Mesendoderm (in vitro differentiated cells): ENCODE results near the gene IZUMO1.

ENCODE experiments used
- DNase-seq: peaks from one replicate; pipeline ENCODE4 v3.0.0; 2013
- H2AK5ac ChIP-seq: 2 replicates; pipeline ENCODE4 v1.6.1; 2013; ENCODE audit warnings: low read length, inconsistent platforms
- H2BK120ac ChIP-seq: 2 replicates; pipeline ENCODE4 v1.6.1; 2013; ENCODE audit warnings: low read depth, mild to moderate bottlenecking, low read length, moderate library complexity, mixed read lengths
- H2BK15ac ChIP-seq: replicated peaks from 2 replicates; pipeline ENCODE4 v1.6.1; 2013; ENCODE audit warnings: low read depth, mild to moderate bottlenecking, moderate library complexity
- H2BK5ac ChIP-seq: 2 replicates; pipeline ENCODE4 v1.6.1; 2013; ENCODE audit warnings: low read length, inconsistent platforms
- H3K18ac ChIP-seq: 2 replicates; pipeline ENCODE4 v1.6.1; 2013; ENCODE audit warnings: mild to moderate bottlenecking, low read length, mixed read lengths
- H3K23ac ChIP-seq: one replicate; pipeline ENCODE4 v1.6.1; 2013; ENCODE audit warnings: low read length
- H3K27ac ChIP-seq: 2 replicates; pipeline ENCODE4 v1.5.1; 2013; ENCODE audit warnings: low read depth, mild to moderate bottlenecking, inconsistent platforms, low read length, moderate library complexity
- H3K27me3 ChIP-seq: 2 replicates; pipeline ENCODE4 v1.6.1; 2013; ENCODE audit warnings: low read length, control low read depth, mild to moderate bottlenecking, inconsistent platforms; ENCODE audit not compliant: insufficient read depth, poor library complexity
- H3K36me3 ChIP-seq: 2 replicates; pipeline ENCODE4 v1.6.1; 2013; ENCODE audit warnings: low read length, inconsistent platforms; ENCODE audit not compliant: control insufficient read depth, insufficient read depth
- H3K4ac ChIP-seq: one replicate; pipeline ENCODE4 v1.6.1; 2013; ENCODE audit warnings: low read depth, mild to moderate bottlenecking, low read length, moderate library complexity
- H3K4me1 ChIP-seq: 2 replicates; pipeline ENCODE4 v1.6.1; 2013; ENCODE audit warnings: low read depth, low read length, inconsistent platforms; ENCODE audit not compliant: control insufficient read depth
- H3K4me2 ChIP-seq: 2 replicates; pipeline ENCODE4 v1.6.1; 2013; ENCODE audit warnings: low read length
- H3K4me3 ChIP-seq: 2 replicates; pipeline ENCODE4 v1.5.1; 2013; ENCODE audit warnings: mild to moderate bottlenecking, low read length
- H3K56ac ChIP-seq: one replicate; pipeline ENCODE4 v1.6.1; 2013; ENCODE audit warnings: low read length
- H3K79me1 ChIP-seq: 2 replicates; pipeline ENCODE4 v1.6.1; 2013; ENCODE audit warnings: low read length, inconsistent platforms
- H3K79me2 ChIP-seq: 2 replicates; pipeline ENCODE4 v1.6.1; 2013; ENCODE audit warnings: mild to moderate bottlenecking, low read length; ENCODE audit not compliant: control insufficient read depth, insufficient read depth
- H3K9ac ChIP-seq: 2 replicates; pipeline ENCODE4 v1.6.1; 2013; ENCODE audit warnings: low read length, inconsistent platforms
- H4K5ac ChIP-seq: one replicate; pipeline ENCODE4 v1.6.1; 2013; ENCODE audit warnings: low read length
- H4K8ac ChIP-seq: one replicate; pipeline ENCODE4 v1.6.1; 2013; ENCODE audit warnings: low read depth, mild to moderate bottlenecking, control low read depth, low read length, moderate library complexity
- WGBS: extraction: QIAGEN DNeasy Blood & Tissue Kit; methylation state at CpG from one replicate; pipeline ENCODE4 v1.1.7; 2013; ENCODE audit warnings: low lambda C conversion rate, missing lambda C conversion rate; ENCODE audit not compliant: insufficient coverage; ENCODE audit errors: extremely low coverage; 5-methylcytosine and 5-hydroxymethylcytosine counted together

Gene IZUMO1

GRCh38 chr19:48715681-48716171 lies 31.0 kb downstream of the IZUMO1 start:
- Histone ChIP-seq H4K8ac (no peak overlapping the region), H3K56ac (peak overlapping the region; percentile 37), H2BK15ac (no peak overlapping the region), H3K4ac (no peak overlapping the region), H3K4me1 (peaks cover 4% of the 10 kb centered on the region), H3K79me2 (no peaks in the 10 kb centered on the region), H2AK5ac (no peak overlapping the region), H3K4me3 (no peak overlapping the region), H3K36me3 (no peaks in the 10 kb centered on the region), H3K18ac (no peak overlapping the region), H2BK120ac (no peak overlapping the region), H3K23ac (no peak overlapping the region), H3K9ac (no peak overlapping the region), H3K79me1 (no peaks in the 10 kb centered on the region), H3K4me2 (no peak overlapping the region), H3K27ac (no peak overlapping the region), H4K5ac (no peak overlapping the region), H2BK5ac (no peak overlapping the region), H3K27me3 (no peaks in the 10 kb centered on the region)
- no peak for DNase-seq
- WGBS, result no CpG with 5 or more reads among the region's 19 CpGs

- Histone ChIP-seq H3K4me2 (peak overlapping the region; percentile 4), H3K27ac (no peak overlapping the region), H2BK5ac (no peak overlapping the region), H3K18ac (peak overlapping the region; percentile 40), H3K4me1 (peaks cover 4% of the 10 kb centered on the region), H2BK120ac (no peak overlapping the region), H3K9ac (peak overlapping the region; percentile 87), H3K36me3 (no peaks in the 10 kb centered on the region), H3K27me3 (no peaks in the 10 kb centered on the region), H4K8ac (peak overlapping the region; percentile 39), H4K5ac (no peak overlapping the region), H3K79me1 (no peaks in the 10 kb centered on the region), H2BK15ac (no peak overlapping the region), H2AK5ac (peak overlapping the region; percentile 56), H3K4me3 (peak overlapping the region; percentile 7), H3K79me2 (no peaks in the 10 kb centered on the region), H3K23ac (peak overlapping the region; percentile 87), H3K56ac (peak overlapping the region; percentile 97), H3K4ac (no peak overlapping the region)
- DNase-seq, result no peak
- no CpG with 5 or more reads among the region's 26 CpGs for WGBS
Observed at GRCh38 chr19:48714759-48715675, 31.7 kb downstream of the IZUMO1 start.

- no peak overlapping the region for H3K4ac ChIP-seq
- H3K4me3 ChIP-seq, result peak overlapping the region; percentile 83
- no peak overlapping the region for H2BK15ac ChIP-seq
- H4K5ac ChIP-seq, result no peak overlapping the region
- peak overlapping the region; percentile 97 for H3K56ac ChIP-seq
- H2BK120ac ChIP-seq, result no peak overlapping the region
- H3K23ac ChIP-seq, result no peak overlapping the region
- H3K9ac ChIP-seq, result peak overlapping the region; percentile 87
- peak overlapping the region; percentile 40 for H3K18ac ChIP-seq
- no peaks in the 10 kb centered on the region for H3K27me3 ChIP-seq
- H3K79me2 ChIP-seq, result no peaks in the 10 kb centered on the region
- H3K36me3 ChIP-seq, result no peaks in the 10 kb centered on the region
- no peak overlapping the region for H3K27ac ChIP-seq
- H3K79me1 ChIP-seq, result no peaks in the 10 kb centered on the region
- WGBS, result no CpG with 5 or more reads among the region's 67 CpGs
- DNase-seq, result peak; percentile 100
- H2BK5ac ChIP-seq, result no peak overlapping the region
- peaks cover 4% of the 10 kb centered on the region for H3K4me1 ChIP-seq
- H2AK5ac ChIP-seq, result no peak overlapping the region
- H4K8ac ChIP-seq, result peak overlapping the region; percentile 39
- peak overlapping the region; percentile 99 for H3K4me2 ChIP-seq
Observed at GRCh38 chr19:48713864-48714755, 32.6 kb downstream of the IZUMO1 start.

GRCh38 chr19:48713041-48713863 lies 33.5 kb downstream of the IZUMO1 start:
- Histone ChIP-seq H2BK120ac (no peak overlapping the region), H3K4ac (no peak overlapping the region), H3K18ac (no peak overlapping the region), H2BK5ac (no peak overlapping the region), H3K4me1 (peaks cover 4% of the 10 kb centered on the region), H4K5ac (no peak overlapping the region), H2BK15ac (no peak overlapping the region), H3K4me2 (peak overlapping the region; percentile 99), H3K36me3 (no peaks in the 10 kb centered on the region), H3K27me3 (no peaks in the 10 kb centered on the region), H3K56ac (peak overlapping the region; percentile 80), H2AK5ac (no peak overlapping the region), H4K8ac (no peak overlapping the region), H3K23ac (no peak overlapping the region), H3K79me2 (no peaks in the 10 kb centered on the region), H3K79me1 (no peaks in the 10 kb centered on the region), H3K4me3 (peak overlapping the region; percentile 83), H3K9ac (peak overlapping the region; percentile 83), H3K27ac (no peak overlapping the region)
- peak; percentile 91 for DNase-seq
- no CpG with 5 or more reads among the region's 25 CpGs for WGBS

- Histone ChIP-seq H4K5ac (no peak overlapping the region), H4K8ac (no peak overlapping the region), H3K27ac (no peak overlapping the region), H3K4me3 (no peak overlapping the region), H2BK15ac (no peak overlapping the region), H3K18ac (no peak overlapping the region), H3K79me2 (no peaks in the 10 kb centered on the region), H3K4me2 (no peak overlapping the region), H3K27me3 (no peaks in the 10 kb centered on the region), H2BK5ac (no peak overlapping the region), H3K4ac (no peak overlapping the region), H2AK5ac (no peak overlapping the region), H3K79me1 (no peaks in the 10 kb centered on the region), H3K9ac (no peak overlapping the region), H3K36me3 (no peaks in the 10 kb centered on the region), H2BK120ac (no peak overlapping the region), H3K4me1 (no peaks in the 10 kb centered on the region), H3K23ac (no peak overlapping the region), H3K56ac (no peak overlapping the region)
- no peak for DNase-seq
- no CpG with 5 or more reads among the region's 4 CpGs for WGBS
Observed at GRCh38 chr19:48711106-48711662, 35.5 kb downstream of the IZUMO1 start.
